Pancreas (tissue), 10 donors: ENCODE measurements around the gene AGBL5. TPM values are rescaled to one million over a fixed set of nuclear protein-coding genes. Genes with fewer than 3 reads are reported as not detected.
"Not testable (repeated sequence)": the region's sequence is repeated elsewhere in the genome, so short reads cannot be mapped to it uniquely, and the experiment has no call there.

Experiments
- ATAC-seq, 4 donors: fragments of 200-7000 bp; cut with Tn5 transposase; one replicate each; pipeline versions ENCODE4 v1.8.0 to v1.9.1; 2020; ENCODE audit warnings: mild to moderate bottlenecking in 4 of 4, moderate library complexity in 4 of 4
- DNase-seq, 6 donors: peaks; one replicate each; pipeline ENCODE4 v3.0.0-alpha.2; 2020
- FAIRE-seq: peaks from 2 replicates; lab custom pipeline; 2012; peaks lifted over from hg19 to GRCh38; lab: Jason Lieb, UNC
- H3K27ac ChIP-seq, 4 donors: fragments of 200-600 bp; sonication (generic); 1 replicate in 3 of 4; 2 replicates in 1 of 4; pipeline versions ENCODE4 v1.5.0 to v1.8.0; 2020
- H3K27me3 ChIP-seq, 4 donors: fragments of 200-600 bp; one replicate each; pipeline ENCODE4 v1.8.0; 2021
- H3K36me3 ChIP-seq, 3 donors: fragments of 200-600 bp; sonication (generic) in 1 of 3; one replicate each; pipeline versions ENCODE4 v1.5.0 to v1.8.0; 2020 to 2021
- H3K4me1 ChIP-seq, 3 donors: fragments of 200-600 bp; one replicate each; pipeline ENCODE4 v1.8.0; 2021
- H3K4me3 ChIP-seq, 4 donors: fragments of 200-600 bp; sonication (generic) in 2 of 4; one replicate each; pipeline versions ENCODE4 v1.5.0 to v1.8.0; 2020 to 2021
- H3K9me3 ChIP-seq, 4 donors: fragments of 200-600 bp; one replicate each; pipeline ENCODE4 v1.8.0; 2021
- CTCF ChIP-seq, 4 donors: fragments of 200-600 bp; sonication (generic) in 3 of 4; IDR thresholded peaks; one replicate each; pipeline versions ENCODE4 v1.5.0 to v1.8.0; 2021; ENCODE audit warnings: antibody characterized with exemption in 4 of 4
- WGBS, 2 donors: extraction: QIAGEN DNeasy Blood & Tissue Kit; methylation state at CpG; one replicate each; pipeline ENCODE4 v1.1.7; 2013; 5-methylcytosine and 5-hydroxymethylcytosine counted together
- intact Hi-C, 3 donors: fragments of 100-400 bp; cut with DNase I; formaldehyde crosslinking; loops; one replicate each; pipeline versions ENCODE4 v1.11.1 to v1.14.2; 2022
- polyA plus RNA-seq, 2 donors: library from polyadenylated mRNA; stranded (reverse); fragments of 200-250 nt; gene quantifications; one replicate each; pipeline ENCODE4 v1.2.3, GENCODE V29; 2013
- total RNA-seq, 6 donors: library from RNA; stranded (reverse); fragmentation: NEBNext Ultra II Directional in 4 of 6; extraction: Animal tissue kit (Norgen Biotek cat#: 25700) in 4 of 6; gene quantifications; one replicate each; pipeline versions ENCODE4 v1.2.1 to v1.2.4, GENCODE V29; 2021 to 2023
- donor health status: healthy with polysubstance abuse.
- donor health status: DM: no; HTN: no; CAD: no; lungs with moderate emphysema.
- donor health status: DM: no; HTN: no; CAD: no.
- donor health status: control.
- donor health status: control.
- donor health status: Bipolar disorder and iron deficiency.
- donor health status: DM: yes; HTN: yes; CAD: no.
- donor health status: DM: no; HTN: no; CAD: no.
- donor health status: DM: no; HTN: no; CAD: no.
- donor health status: DM: yes; HTN: yes; CAD: no.

AGBL5 gene
- total and polyA plus RNA-seq, 8 donors, result 8.2 to 15.5 (median 11.2) TPM

GRCh38 chr2:27118525-27119329 lies 67.3 kb downstream of the AGBL5 start, which contains the start of gene CGREF1:
CGREF1 (minus strand) TSS chr2:27119128; CDS start chr2:27104366, 14,762 bp downstream.
- H3K9me3 ChIP-seq, result no peaks in the 10 kb centered on the region
- FAIRE-seq (no peak), ATAC-seq (peak in 3 of 4 donors; percentile 23 to 55 (median 27)), DNase-seq (peak in 1 of 6 donors; percentile 70)
- H3K36me3 ChIP-seq, result no peaks in the 10 kb centered on the region
- H3K27me3 ChIP-seq, result peaks cover 0 to 7% (median 0%) of the 10 kb centered on the region in 4 donors
- 4 to 6% methylated on average over 57 to 84 of the region's 84 CpGs for WGBS, 2 donors
- intact Hi-C loops, result no loop called here
- H3K4me3 ChIP-seq, result peak within 1 kb of the TSS in 2 of 4 donors; percentile 31 to 42
- peaks cover 0 to 8% (median 3%) of the 10 kb centered on the region in 3 donors for H3K4me1 ChIP-seq
- TF ChIP-seq CTCF (IDR thresholded peaks at IDR 0.05), result no peak
- H3K27ac ChIP-seq, result no peak within 1 kb of the TSS

GRCh38 chr2:27119330-27119670 lies 67.8 kb downstream of the AGBL5 start:
- H3K27me3 ChIP-seq, intact Hi-C loops, H3K36me3 ChIP-seq, FAIRE-seq, H3K27ac ChIP-seq, DNase-seq, H3K4me1 ChIP-seq, ATAC-seq, H3K9me3 ChIP-seq: not testable (repeated sequence)
- WGBS, 2 donors, result 71 to 75% methylated on average over 8 of the region's 8 CpGs
- H3K4me3 ChIP-seq, result peak overlapping the region in 2 of 4 donors; percentile 31 to 42

Other genes with a start within 250 kb of the AGBL5 start
- under 1 TPM in 2 of 6 donors, not detected in 4; 0.09 to 0.12 TPM for gene DPYSL5, start 203.5 kb upstream of the AGBL5 start, total RNA-seq
- under 1 TPM in 1 of 2 donors, not detected in 1; 0.02 TPM for gene DPYSL5, start 203.5 kb upstream of the AGBL5 start, polyA plus RNA-seq
- gene MAPRE3, start 81.0 kb upstream of the AGBL5 start, total RNA-seq, result 10 to 100 TPM in 2 of 6 donors, 1 to 10 TPM in 4; 4.7 to 10.9 (median 8.2) TPM
- 10 to 100 TPM; 35.7 to 56.8 TPM for gene MAPRE3, start 81.0 kb upstream of the AGBL5 start, polyA plus RNA-seq
- 10 to 100 TPM; 57.3 to 77.1 (median 59.8) TPM for gene TMEM214, start 18.7 kb upstream of the AGBL5 start, total RNA-seq
- gene TMEM214, start 18.7 kb upstream of the AGBL5 start, polyA plus RNA-seq, result 100 to 1,000 TPM in 1 of 2 donors, 10 to 100 TPM in 1; 72.1 to 109 TPM
- 100 to 1,000 TPM in 3 of 6 donors, 10 to 100 TPM in 3; 76.6 to 148 (median 108) TPM for gene OST4, start 20.0 kb downstream of the AGBL5 start, total RNA-seq
- gene OST4, start 20.0 kb downstream of the AGBL5 start, polyA plus RNA-seq, result 100 to 1,000 TPM; 183 to 188 TPM
- 10 to 100 TPM in 2 of 6 donors, 1 to 10 TPM in 4; 2.6 to 47.1 (median 7.3) TPM for gene EMILIN1, start 26.9 kb downstream of the AGBL5 start, total RNA-seq
- 10 to 100 TPM in 1 of 2 donors, 1 to 10 TPM in 1; 3.7 to 15.5 TPM for gene EMILIN1, start 26.9 kb downstream of the AGBL5 start, polyA plus RNA-seq
- 10 to 100 TPM in 1 of 6 donors, 1 to 10 TPM in 5; 5.1 to 11.7 (median 6.3) TPM for gene KHK, start 35.1 kb downstream of the AGBL5 start, total RNA-seq
- gene KHK, start 35.1 kb downstream of the AGBL5 start, polyA plus RNA-seq, result 10 to 100 TPM; 10.6 to 16.2 TPM
- 1 to 10 TPM in 1 of 6 donors, under 1 TPM in 4, not detected in 1; 0.42 to 1.1 (median 0.78) TPM for gene CGREF1, start 67.5 kb downstream of the AGBL5 start, total RNA-seq
- 1 to 10 TPM in 1 of 2 donors, under 1 TPM in 1; 0.49 to 1.2 TPM for gene CGREF1, start 67.5 kb downstream of the AGBL5 start, polyA plus RNA-seq
- under 1 TPM in 5 of 6 donors, not detected in 1; 0.26 to 0.47 (median 0.34) TPM for gene ABHD1, start 72.1 kb downstream of the AGBL5 start, total RNA-seq
- gene ABHD1, start 72.1 kb downstream of the AGBL5 start, polyA plus RNA-seq, result under 1 TPM; 0.27 to 0.99 TPM
- 10 to 100 TPM; 24.6 to 38.7 (median 29.6) TPM for gene PREB, start 83.0 kb downstream of the AGBL5 start, total RNA-seq
- 10 to 100 TPM; 61.4 to 73.6 TPM for gene PREB, start 83.0 kb downstream of the AGBL5 start, polyA plus RNA-seq
- not detected for gene PRR30, start 87.7 kb downstream of the AGBL5 start, total RNA-seq
- gene PRR30, start 87.7 kb downstream of the AGBL5 start, polyA plus RNA-seq, result not detected
- under 1 TPM in 4 of 6 donors, not detected in 2; 0.03 to 0.19 (median 0.04) TPM for gene TCF23, start 97.3 kb downstream of the AGBL5 start, total RNA-seq
- not detected for gene TCF23, start 97.3 kb downstream of the AGBL5 start, polyA plus RNA-seq
- gene ATRAID, start 160.4 kb downstream of the AGBL5 start, total RNA-seq, result 10 to 100 TPM; 38.9 to 56.8 (median 48.6) TPM
- gene ATRAID, start 160.4 kb downstream of the AGBL5 start, polyA plus RNA-seq, result 100 to 1,000 TPM in 1 of 2 donors, 10 to 100 TPM in 1; 68.1 to 106 TPM
- 10 to 100 TPM in 5 of 6 donors, 1 to 10 TPM in 1; 8.3 to 15.3 (median 13.1) TPM for gene SLC5A6, start 160.6 kb downstream of the AGBL5 start, total RNA-seq
- gene SLC5A6, start 160.6 kb downstream of the AGBL5 start, polyA plus RNA-seq, result 10 to 100 TPM; 14.9 to 15.0 TPM
- gene CAD, start 165.7 kb downstream of the AGBL5 start, total RNA-seq, result 10 to 100 TPM in 5 of 6 donors, 1 to 10 TPM in 1; 9.6 to 23.4 (median 14.7) TPM
- gene CAD, start 165.7 kb downstream of the AGBL5 start, polyA plus RNA-seq, result 10 to 100 TPM; 17.5 to 24.6 TPM
- gene SLC30A3, start 211.4 kb downstream of the AGBL5 start, total RNA-seq, result under 1 TPM in 1 of 6 donors, not detected in 5; 0.12 TPM
- under 1 TPM in 1 of 2 donors, not detected in 1; 0.15 TPM for gene SLC30A3, start 211.4 kb downstream of the AGBL5 start, polyA plus RNA-seq
- gene DNAJC5G, start 223.8 kb downstream of the AGBL5 start, total RNA-seq, result under 1 TPM in 1 of 6 donors, not detected in 5; 0.06 TPM
- under 1 TPM in 1 of 2 donors, not detected in 1; 0.34 TPM for gene DNAJC5G, start 223.8 kb downstream of the AGBL5 start, polyA plus RNA-seq
- 1 to 10 TPM in 1 of 6 donors, under 1 TPM in 5; 0.08 to 1.1 (median 0.33) TPM for gene TRIM54, start 230.8 kb downstream of the AGBL5 start, total RNA-seq
- gene TRIM54, start 230.8 kb downstream of the AGBL5 start, polyA plus RNA-seq, result under 1 TPM; 0.27 to 0.31 TPM